ENCODE results near the gene NCK2.

The NCK2 gene

GRCh38 chr2:105903051-105903674 lies 158.5 kb downstream of the NCK2 start:
- no peak for DNase-seq

GRCh38 chr2:105904938-105905337 lies 160.2 kb downstream of the NCK2 start:
- no peak for DNase-seq

GRCh38 chr2:105906481-105906880 lies 161.8 kb downstream of the NCK2 start:
- no peak for DNase-seq

GRCh38 chr2:105907184-105907583 lies 162.5 kb downstream of the NCK2 start:
- DNase-seq = no peak

GRCh38 chr2:105909215-105909614 lies 164.5 kb downstream of the NCK2 start:
- no peak for DNase-seq

GRCh38 chr2:105910497-105911238 lies 166.0 kb downstream of the NCK2 start:
- DNase-seq = no peak

- DNase-seq = no peak
These were observed 166.7 kb downstream of the NCK2 start for GRCh38 chr2:105911425-105911824.

GRCh38 chr2:105912081-105912480 lies 167.4 kb downstream of the NCK2 start:
- no peak for DNase-seq

GRCh38 chr2:105915005-105915558 lies 170.4 kb downstream of the NCK2 start:
- DNase-seq = peak; percentile 68

- peak; percentile 77 for DNase-seq
These were observed 172.5 kb downstream of the NCK2 start for GRCh38 chr2:105917226-105917625.

- DNase-seq = no peak
These were observed 173.0 kb downstream of the NCK2 start for GRCh38 chr2:105917688-105918087.

- no peak for DNase-seq
These were observed 174.6 kb downstream of the NCK2 start for GRCh38 chr2:105919191-105919811.

GRCh38 chr2:105919826-105920225 lies 175.1 kb downstream of the NCK2 start:
- peak; percentile 43 for DNase-seq

- no peak for DNase-seq
These were observed 179.6 kb downstream of the NCK2 start for GRCh38 chr2:105924271-105924670.

GRCh38 chr2:105924932-105925331 lies 180.2 kb downstream of the NCK2 start:
- DNase-seq = no peak

GRCh38 chr2:105925390-105925789 lies 180.7 kb downstream of the NCK2 start:
- no peak for DNase-seq

GRCh38 chr2:105926960-105927678 lies 182.4 kb downstream of the NCK2 start:
- DNase-seq = no peak

- DNase-seq = no peak
These were observed 183.4 kb downstream of the NCK2 start for GRCh38 chr2:105928086-105928485.

- no peak for DNase-seq
These were observed 183.9 kb downstream of the NCK2 start for GRCh38 chr2:105928563-105928962.

- no peak for DNase-seq
These were observed 184.8 kb downstream of the NCK2 start for GRCh38 chr2:105929516-105929915.

GRCh38 chr2:105932582-105932981 lies 187.9 kb downstream of the NCK2 start:
- no peak for DNase-seq

GRCh38 chr2:105933906-105934305 lies 189.2 kb downstream of the NCK2 start:
- DNase-seq = no peak

GRCh38 chr2:105934467-105934866 lies 189.8 kb downstream of the NCK2 start:
- no peak for DNase-seq
